Hepatocyte (in vitro differentiated cells): ENCODE data around the gene RAB11FIP3. TPM values are rescaled to one million over a fixed set of nuclear protein-coding genes. Genes with fewer than 3 reads are reported as not detected.

ENCODE experiments used
- DNase-seq: peaks from one replicate; pipeline ENCODE4 v3.0.0-alpha.2; 2016; ENCODE audit warnings: low spot score
- H2AFZ ChIP-seq: fragments of 200-600 bp; sonication (generic); 2 replicates; pipeline ENCODE4 v1.6.0; 2016; ENCODE audit warnings: antibody characterized with exemption, mild to moderate bottlenecking
- H3K27ac ChIP-seq: fragments of 200-600 bp; sonication (generic); 2 replicates; pipeline ENCODE4 v1.5.1; 2016; ENCODE audit warnings: mild to moderate bottlenecking
- H3K27me3 ChIP-seq: fragments of 200-600 bp; sonication (generic); 2 replicates; pipeline ENCODE4 v1.6.1; 2016
- H3K36me3 ChIP-seq: fragments of 200-600 bp; sonication (generic); replicated peaks from 2 replicates; pipeline ENCODE4 v1.5.1; 2016; ENCODE audit warnings: low read depth; ENCODE audit not compliant: insufficient read depth
- H3K4me1 ChIP-seq: fragments of 200-600 bp; sonication (generic); 2 replicates; pipeline ENCODE4 v1.5.1; 2016; ENCODE audit warnings: mild to moderate bottlenecking, moderate library complexity; ENCODE audit not compliant: insufficient read depth
- H3K4me2 ChIP-seq: fragments of 200-600 bp; sonication (generic); 2 replicates; pipeline ENCODE4 v1.6.0; 2016
- H3K4me3 ChIP-seq: fragments of 200-600 bp; sonication (generic); 2 replicates; pipeline ENCODE4 v1.5.1; 2016; ENCODE audit warnings: mild to moderate bottlenecking
- H3K79me2 ChIP-seq: fragments of 200-600 bp; sonication (generic); 2 replicates; pipeline ENCODE4 v1.6.0; 2017; ENCODE audit warnings: mild to moderate bottlenecking
- H3K9me2 ChIP-seq: fragments of 200-600 bp; sonication (generic); replicated peaks from 2 replicates; pipeline ENCODE4 v1.6.0; 2017; ENCODE audit warnings: mild to moderate bottlenecking; ENCODE audit not compliant: insufficient read depth
- H3K9me3 ChIP-seq: fragments of 200-600 bp; sonication (generic); 2 replicates; pipeline ENCODE4 v1.5.1; 2016; ENCODE audit warnings: low read depth, mild to moderate bottlenecking
- H4K20me1 ChIP-seq: fragments of 200-600 bp; sonication (generic); 2 replicates; pipeline ENCODE4 v1.6.0; 2016; ENCODE audit warnings: mild to moderate bottlenecking; ENCODE audit not compliant: insufficient read depth, poor library complexity, severe bottlenecking
- EZH2 ChIP-seq: fragments of 200-600 bp; sonication (generic); IDR thresholded peaks from 2 replicates; pipeline ENCODE4 v1.6.1; 2016; ENCODE audit warnings: antibody characterized with exemption, mild to moderate bottlenecking, borderline replicate concordance
- EZH2phosphoT487 ChIP-seq: fragments of 200-600 bp; sonication (generic); IDR thresholded peaks from one replicate; pipeline ENCODE4 v1.6.1; 2018; ENCODE audit warnings: antibody characterized with exemption, mild to moderate bottlenecking, low read depth, moderate library complexity; ENCODE audit not compliant: unreplicated experiment, severe bottlenecking
- WGBS: methylation state at CpG from one replicate; pipeline ENCODE4 v1.1.6; 2016; ENCODE audit warnings: low lambda C conversion rate; ENCODE audit errors: missing lambda C conversion rate; 5-methylcytosine and 5-hydroxymethylcytosine counted together
- polyA plus RNA-seq: library from polyadenylated mRNA; unstranded; fragments of >200 nt; fragmentation: Nextera tagmentation; extraction: Ambion mirVana; gene quantifications from 2 replicates; pipeline ENCODE4 v1.2.1, GENCODE V29; 2016
- total RNA-seq: library from RNA; depleted of rRNA; stranded (reverse); fragments of >200 nt; gene quantifications from 2 replicates; pipeline ENCODE4 v1.2.3, GENCODE V29; 2014
- TF ChIP-seq, protein P1 (sequence below): fragments of 200-600 bp; sonication (generic); IDR thresholded peaks from 2 replicates; pipeline ENCODE4 v1.5.1; 2016; ENCODE audit warnings: antibody characterized with exemption, mild to moderate bottlenecking; ENCODE audit not compliant: poor library complexity

Gene RAB11FIP3
- total and polyA plus RNA-seq, 2 experiments from 2014 or later, result 47.3 to 72.8 TPM

DNA sequence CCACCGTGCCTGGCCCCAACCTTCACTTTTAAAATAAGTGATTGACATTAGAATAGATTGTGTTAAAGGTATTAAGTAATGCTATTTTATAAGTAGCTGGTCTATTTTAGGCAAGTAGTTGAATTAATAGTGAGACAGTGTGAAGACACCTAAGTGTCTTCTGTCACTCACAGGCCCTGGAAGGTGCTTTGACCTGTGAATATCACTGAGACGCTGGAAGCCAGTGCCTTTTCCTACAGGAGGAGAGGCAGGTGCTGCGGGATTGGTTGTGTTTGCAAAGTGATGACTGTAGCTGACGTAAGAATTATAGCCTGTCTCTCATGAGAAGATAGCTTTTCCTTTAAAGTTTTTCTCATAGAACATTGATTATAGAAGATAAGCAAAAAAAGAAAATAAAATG lies 45.0 kb downstream of the RAB11FIP3 start:
- TF ChIP-seq, protein P1, sequence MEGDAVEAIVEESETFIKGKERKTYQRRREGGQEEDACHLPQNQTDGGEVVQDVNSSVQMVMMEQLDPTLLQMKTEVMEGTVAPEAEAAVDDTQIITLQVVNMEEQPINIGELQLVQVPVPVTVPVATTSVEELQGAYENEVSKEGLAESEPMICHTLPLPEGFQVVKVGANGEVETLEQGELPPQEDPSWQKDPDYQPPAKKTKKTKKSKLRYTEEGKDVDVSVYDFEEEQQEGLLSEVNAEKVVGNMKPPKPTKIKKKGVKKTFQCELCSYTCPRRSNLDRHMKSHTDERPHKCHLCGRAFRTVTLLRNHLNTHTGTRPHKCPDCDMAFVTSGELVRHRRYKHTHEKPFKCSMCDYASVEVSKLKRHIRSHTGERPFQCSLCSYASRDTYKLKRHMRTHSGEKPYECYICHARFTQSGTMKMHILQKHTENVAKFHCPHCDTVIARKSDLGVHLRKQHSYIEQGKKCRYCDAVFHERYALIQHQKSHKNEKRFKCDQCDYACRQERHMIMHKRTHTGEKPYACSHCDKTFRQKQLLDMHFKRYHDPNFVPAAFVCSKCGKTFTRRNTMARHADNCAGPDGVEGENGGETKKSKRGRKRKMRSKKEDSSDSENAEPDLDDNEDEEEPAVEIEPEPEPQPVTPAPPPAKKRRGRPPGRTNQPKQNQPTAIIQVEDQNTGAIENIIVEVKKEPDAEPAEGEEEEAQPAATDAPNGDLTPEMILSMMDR, result no peak
- TF ChIP-seq EZH2 (no peak), EZH2phosphoT487 (no peak)
- Histone ChIP-seq H3K79me2 (peaks cover 21% of the 10 kb centered on the region), H3K27me3 (no peaks in the 10 kb centered on the region), H3K36me3 (no peaks in the 10 kb centered on the region), H3K4me1 (no peaks in the 10 kb centered on the region), H3K27ac (no peak overlapping the region), H2AFZ (no peak overlapping the region), H3K4me2 (no peak overlapping the region), H3K4me3 (no peak overlapping the region), H4K20me1 (no peaks in the 10 kb centered on the region), H3K9me3 (no peaks in the 10 kb centered on the region), H3K9me2 (no peaks in the 10 kb centered on the region)
- WGBS, result 84% methylated on average over 4 of the region's 4 CpGs
- no peak for DNase-seq

DNA sequence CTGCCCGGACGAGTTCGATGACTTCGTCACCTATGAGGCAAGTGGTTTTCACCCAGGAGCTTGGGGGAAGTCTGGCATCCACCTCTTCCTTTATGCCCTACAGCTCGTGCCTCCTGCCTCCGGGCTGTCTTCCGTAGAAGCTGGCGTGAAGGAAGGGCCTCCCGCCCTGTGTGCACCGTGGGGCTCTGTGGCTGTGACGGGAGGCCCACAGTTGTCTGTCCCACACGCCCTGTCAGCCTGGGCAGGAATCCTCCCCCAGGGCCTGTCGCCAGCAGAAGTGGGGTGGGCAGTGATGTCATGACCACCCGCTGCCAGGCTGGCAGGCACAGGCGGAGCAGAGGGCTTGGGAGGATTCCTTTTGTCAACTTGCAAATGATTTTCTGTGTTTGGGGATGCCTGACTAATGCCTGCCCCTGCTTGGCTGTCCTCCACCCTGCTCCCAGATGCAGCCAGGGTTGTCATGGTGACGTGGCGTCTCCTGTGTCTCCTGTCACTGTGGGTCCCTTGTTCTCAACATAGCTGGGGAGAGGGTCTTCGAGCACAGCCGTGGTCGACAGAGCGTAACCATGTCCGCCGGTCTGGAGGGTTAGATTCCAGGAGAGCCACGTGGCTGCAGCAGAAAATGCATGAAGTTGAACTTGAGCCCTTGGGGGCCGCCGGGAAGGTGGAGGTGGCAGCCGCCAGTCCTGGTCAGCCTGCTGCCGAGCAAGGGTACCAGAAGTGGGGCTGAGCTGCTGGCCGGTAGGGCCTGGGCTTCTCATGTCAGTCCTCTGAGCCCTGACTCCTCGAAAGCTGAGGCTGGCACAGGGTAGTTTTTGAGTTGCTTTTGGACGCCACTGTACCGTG lies 46.1 kb downstream of the RAB11FIP3 start:
- Histone ChIP-seq H3K9me2 (no peaks in the 10 kb centered on the region), H3K4me3 (no peak overlapping the region), H3K4me2 (no peak overlapping the region), H3K4me1 (no peaks in the 10 kb centered on the region), H3K79me2 (peaks cover 19% of the 10 kb centered on the region), H3K27me3 (no peaks in the 10 kb centered on the region), H2AFZ (no peak overlapping the region), H3K9me3 (no peaks in the 10 kb centered on the region), H4K20me1 (peaks cover 8% of the 10 kb centered on the region), H3K27ac (no peak overlapping the region), H3K36me3 (no peaks in the 10 kb centered on the region)
- WGBS, result 91% methylated on average over 32 of the region's 32 CpGs
- DNase-seq, result no peak
- TF ChIP-seq EZH2phosphoT487 (no peak), EZH2 (no peak)
- TF ChIP-seq, protein P1, result no peak

DNA sequence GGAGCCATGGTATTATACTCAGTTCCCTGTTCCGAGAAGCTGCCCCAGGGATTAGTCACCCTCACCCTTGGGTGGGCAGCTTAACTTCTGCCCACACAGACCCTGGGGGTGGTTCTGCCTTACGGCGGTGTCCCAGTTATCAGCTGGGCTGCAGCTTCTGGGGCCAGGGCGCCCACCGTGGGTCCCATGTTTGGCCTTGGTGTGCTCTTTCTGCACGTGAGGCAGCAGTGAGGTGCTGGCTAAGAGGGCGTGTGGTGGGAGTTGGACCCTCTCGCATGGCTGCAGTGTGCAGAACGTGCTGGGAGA lies 46.7 kb downstream of the RAB11FIP3 start:
- no peak overlapping the region for H3K4me2 ChIP-seq

More for the DNA sequence above, 46.7 kb downstream of the RAB11FIP3 start:
- no peak for DNase-seq
- no peaks in the 10 kb centered on the region for H3K36me3 ChIP-seq
- H3K4me3 ChIP-seq, result no peak overlapping the region
- peaks cover 8% of the 10 kb centered on the region for H4K20me1 ChIP-seq
- no peak overlapping the region for H2AFZ ChIP-seq
- H3K4me1 ChIP-seq, result no peaks in the 10 kb centered on the region
- H3K9me3 ChIP-seq, result no peaks in the 10 kb centered on the region
- peaks cover 20% of the 10 kb centered on the region for H3K79me2 ChIP-seq
- no peak for TF ChIP-seq EZH2
- TF ChIP-seq EZH2phosphoT487, result no peak
- TF ChIP-seq, protein P1, result no peak
- no peaks in the 10 kb centered on the region for H3K27me3 ChIP-seq
- no peaks in the 10 kb centered on the region for H3K9me2 ChIP-seq
- WGBS, result 96% methylated on average over 9 of the region's 9 CpGs
- H3K27ac ChIP-seq, result no peak overlapping the region
